NCI-H460 (cell line): ENCODE data around the gene RAD23B. TPM values are rescaled to one million over a fixed set of nuclear protein-coding genes. Genes with fewer than 3 reads are reported as not detected.

ENCODE experiments used
- DNase-seq: peaks from one replicate; pipeline ENCODE4 v3.0.0-alpha.2; 2016; ENCODE audit warnings: low read depth; ENCODE audit errors: extremely low read depth
- total RNA-seq: library from RNA; depleted of rRNA; stranded (reverse); fragments of >200 nt; shearing (Covaris generic); gene quantifications from 2 replicates; pipeline ENCODE4 v1.2.3, GENCODE V29; 2014

Gene RAD23B
- total RNA-seq, 1 experiment from 2014 or later: 133 TPM

GRCh38 chr9:107330420-107330819, 47.3 kb downstream of the RAD23B start:
- DNase-seq: no peak

DNA sequence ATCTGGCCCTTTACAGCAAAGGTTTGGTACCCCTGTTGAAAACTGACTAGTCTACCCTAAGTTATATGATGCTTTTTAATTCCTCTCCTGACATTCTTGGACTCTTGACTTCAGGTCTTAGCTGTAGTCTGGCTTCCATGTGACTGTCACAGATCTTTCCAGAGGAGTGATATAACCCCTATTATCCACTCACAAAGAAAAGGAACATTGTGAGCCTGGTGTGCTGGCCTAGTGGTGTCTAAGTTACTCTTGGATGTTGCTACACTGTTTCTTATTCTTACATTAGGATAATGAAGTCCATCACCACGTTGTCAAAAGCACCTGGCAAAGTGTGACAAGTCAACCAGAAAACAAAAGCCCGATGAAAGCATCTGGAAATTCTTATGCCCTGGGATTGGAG, 49.8 kb downstream of the RAD23B start:
- no peak for DNase-seq

DNA sequence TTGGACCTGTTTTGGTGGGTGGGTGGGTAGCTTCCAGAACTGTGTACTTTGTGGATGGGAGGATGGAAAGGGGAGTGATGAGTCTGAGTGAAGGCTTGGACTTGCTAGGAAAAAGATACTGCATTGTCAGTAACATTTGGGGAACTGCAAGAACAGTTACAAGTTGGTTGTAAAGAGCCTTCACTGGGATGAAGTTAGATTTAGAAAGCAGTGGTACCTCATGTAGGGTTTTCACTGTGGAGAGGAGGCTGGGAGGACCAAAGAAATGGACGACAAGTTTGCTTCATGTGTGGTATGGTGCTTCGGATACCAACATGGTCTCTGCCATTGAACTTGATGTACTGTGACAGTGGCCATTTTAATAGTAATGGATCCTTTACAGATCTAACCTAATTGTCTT, 50.3 kb downstream of the RAD23B start:
- no peak for DNase-seq

DNA sequence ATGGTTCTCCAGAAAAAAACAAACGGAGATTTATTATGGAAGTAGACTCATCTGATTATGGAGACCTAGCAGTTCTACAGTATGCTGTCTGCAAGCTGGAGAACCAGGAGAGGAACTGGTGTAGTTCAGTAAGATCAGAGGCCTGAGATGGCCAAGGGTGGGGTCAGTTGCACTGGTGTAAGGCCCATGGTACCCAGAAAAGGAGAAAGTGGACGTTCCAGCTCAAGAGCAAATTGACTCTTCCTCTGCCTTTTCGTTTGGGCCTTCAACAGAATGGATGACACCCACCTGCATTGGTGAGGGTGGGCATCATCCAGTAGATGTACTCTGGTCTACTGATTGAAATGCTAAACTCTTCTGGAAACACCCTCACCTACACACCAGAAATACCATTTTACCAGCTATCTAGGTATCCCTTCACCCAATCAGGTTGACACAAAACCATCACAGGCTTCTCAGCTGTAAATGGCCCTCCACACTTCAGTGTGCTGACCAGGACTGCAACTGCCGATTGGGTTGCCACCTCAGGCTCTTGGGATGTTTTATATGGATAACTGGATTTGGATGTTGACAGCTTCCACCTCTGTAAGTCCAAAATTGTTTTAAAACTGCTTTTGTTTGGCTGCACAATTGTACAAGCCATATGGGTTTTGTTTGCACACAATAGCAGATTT, 51.2 kb downstream of the RAD23B start:
- DNase-seq: no peak

DNA sequence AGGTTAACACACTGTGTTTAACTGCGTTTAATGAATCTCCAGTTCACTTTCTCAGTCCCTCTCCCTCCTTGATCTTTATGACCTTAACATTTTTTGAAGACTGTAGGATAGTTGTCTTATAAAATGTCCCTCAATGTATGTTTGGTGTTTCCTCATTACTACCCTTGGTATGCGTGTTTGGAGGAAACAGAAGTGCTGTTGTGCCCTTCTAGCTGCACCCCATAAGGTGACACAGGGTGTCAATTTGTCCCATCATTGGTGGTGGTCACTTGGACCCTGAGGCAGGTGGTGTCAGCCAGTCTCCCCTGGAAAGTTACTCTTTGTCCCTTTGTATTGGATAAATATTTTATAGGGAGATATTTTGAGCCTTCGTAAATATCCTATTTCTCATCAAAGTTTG, 52.3 kb downstream of the RAD23B start:
- DNase-seq: no peak

DNA sequence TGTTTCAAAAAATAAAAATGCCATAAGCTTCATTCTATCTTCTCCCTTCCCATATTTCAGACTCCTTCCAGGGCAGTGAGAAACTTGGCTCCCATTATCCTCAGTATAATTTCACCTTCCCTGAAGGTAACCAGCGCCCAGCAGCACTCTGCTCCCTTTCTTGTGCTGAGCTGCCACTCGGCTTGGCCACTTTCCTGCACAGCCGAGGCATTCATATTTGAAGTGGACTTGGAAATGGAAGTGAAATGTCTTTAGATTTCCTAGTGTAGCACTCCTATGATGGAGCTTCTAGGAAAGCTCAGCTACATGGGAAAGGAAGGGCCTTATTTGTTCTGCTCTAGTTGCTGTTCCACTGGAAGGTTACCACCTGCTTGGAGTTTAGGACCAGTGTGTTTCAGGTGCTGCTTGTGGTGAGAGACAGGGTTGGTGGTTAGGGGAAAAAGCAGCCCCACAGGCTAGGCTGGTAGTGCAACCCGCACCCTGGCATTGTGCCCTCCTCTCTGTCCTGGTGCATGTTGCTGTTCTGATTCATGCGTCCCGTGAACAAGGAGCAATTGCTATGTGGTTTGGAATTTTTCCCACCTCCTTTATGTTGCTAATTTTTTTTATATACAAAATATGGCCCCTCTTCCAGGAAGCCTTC, 53.8 kb downstream of the RAD23B start:
- no peak for DNase-seq

- DNase-seq: no peak
Measured at GRCh38 chr9:107337676-107338590, 54.9 kb downstream of the RAD23B start.

DNA sequence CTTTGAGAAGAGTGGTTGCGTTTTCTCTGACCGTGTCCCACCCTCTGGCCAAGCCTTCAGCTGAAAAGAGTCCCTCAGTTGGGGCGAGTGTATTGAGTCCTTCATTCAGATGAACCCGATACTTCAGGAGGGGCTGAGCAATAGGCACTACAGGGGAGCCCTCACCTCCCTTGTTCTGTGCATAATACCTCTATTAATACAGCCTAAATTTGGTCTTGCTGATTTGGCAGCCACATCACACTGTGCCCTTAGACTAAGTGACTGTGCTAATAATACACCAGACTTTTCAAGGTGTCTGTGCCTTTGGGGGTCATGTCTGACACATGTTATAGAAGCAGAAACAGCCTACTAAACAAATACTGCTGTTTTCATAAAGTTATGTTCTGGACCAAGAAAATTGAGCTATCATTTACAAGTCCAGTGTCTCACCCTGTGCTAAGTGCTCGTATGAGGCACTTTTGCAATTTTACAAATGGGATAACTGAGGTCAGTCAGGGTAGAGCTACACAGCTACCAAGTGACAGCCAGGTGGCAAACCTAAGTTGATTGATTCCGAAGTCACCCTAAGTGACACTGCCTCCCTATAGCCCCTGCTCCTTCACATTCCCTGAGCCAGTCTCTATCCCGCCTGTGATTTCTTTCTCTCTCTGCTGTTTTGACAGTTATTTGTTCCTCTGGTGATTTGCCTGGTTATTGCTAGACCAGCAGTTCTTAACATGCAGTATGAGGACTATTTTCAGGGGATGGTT, 56.0 kb downstream of the RAD23B start:
- DNase-seq: no peak

DNA sequence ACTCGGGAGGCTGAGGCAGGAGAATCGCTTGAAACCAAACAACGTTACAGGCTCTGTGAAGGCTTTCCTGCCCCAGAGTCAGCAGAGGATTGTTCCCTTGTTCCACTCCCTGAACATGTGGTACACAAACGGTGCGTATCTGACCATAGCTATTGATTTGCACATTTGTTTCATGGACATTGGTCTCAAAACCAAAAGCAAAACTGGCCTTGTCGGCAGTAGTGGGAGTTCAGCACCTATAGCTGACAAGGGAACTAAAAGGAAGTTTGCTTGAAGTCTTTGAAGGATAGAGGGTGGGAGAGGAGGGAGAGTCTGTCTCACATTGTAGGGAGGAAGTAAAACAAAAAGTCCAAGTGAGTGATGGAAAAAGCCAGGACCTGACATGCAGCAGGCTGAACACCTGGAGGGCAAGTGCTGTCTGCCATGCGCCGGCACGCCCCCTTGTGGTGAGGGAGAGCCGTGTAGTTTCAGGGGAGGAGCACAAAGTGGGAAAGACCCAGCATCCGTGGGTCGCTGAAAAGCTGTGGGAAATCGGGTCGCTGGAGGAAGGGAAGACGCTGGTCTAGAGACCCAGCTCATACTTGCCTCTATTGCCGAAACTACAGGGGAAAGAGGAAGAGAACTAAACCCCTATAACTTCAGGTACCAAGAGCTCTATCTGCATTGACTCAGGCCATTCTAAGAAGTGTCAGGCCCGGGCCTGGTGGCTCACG, 58.0 kb downstream of the RAD23B start:
- peak; percentile 66 for DNase-seq

DNA sequence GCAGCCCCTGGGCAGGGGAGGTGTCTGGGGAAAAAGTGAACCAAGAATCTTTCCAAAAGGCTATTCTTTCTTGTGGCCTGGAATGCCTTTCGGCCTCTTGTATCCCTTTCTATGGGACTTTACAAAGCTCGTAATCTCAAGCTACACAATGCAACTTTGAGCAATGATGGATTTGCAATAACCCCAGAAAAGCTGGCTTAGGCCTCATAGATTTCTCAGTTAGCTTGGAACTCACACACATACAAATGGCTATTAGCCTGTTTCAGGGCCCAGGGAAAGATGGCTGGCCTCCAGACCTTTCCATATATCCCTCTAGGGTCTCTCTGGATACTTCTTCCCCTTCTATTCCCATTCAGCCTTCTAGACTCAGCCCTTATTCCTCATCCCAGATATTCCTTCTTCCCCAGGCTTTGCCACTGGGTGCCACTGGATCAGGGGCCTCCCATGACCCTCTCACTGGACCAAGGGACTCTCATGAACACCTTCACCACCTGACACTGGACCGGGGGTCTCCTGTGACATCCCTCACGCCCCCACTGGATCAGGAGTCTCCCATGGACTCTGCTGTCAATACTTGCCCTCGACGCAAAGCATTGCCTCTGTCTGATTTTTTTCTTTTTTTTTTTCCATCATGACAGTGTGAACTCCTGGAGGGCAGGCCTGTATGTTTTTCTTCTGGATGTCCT, 59.5 kb downstream of the RAD23B start:
- DNase-seq: no peak

GRCh38 chr9:107345327-107345726, 62.2 kb downstream of the RAD23B start:
- DNase-seq: no peak

- no peak for DNase-seq
Measured at GRCh38 chr9:107348836-107349235, 65.8 kb downstream of the RAD23B start.

- DNase-seq: no peak
Measured at GRCh38 chr9:107350443-107350842, 67.4 kb downstream of the RAD23B start.

GRCh38 chr9:107351382-107352045, 68.4 kb downstream of the RAD23B start:
- no peak for DNase-seq

- DNase-seq: no peak
Measured at GRCh38 chr9:107355394-107355793, 72.3 kb downstream of the RAD23B start.

GRCh38 chr9:107358986-107359385, 75.9 kb downstream of the RAD23B start:
- DNase-seq: no peak

GRCh38 chr9:107360098-107360497, 77.0 kb downstream of the RAD23B start:
- no peak for DNase-seq

GRCh38 chr9:107361816-107362215, 78.7 kb downstream of the RAD23B start:
- DNase-seq: no peak

DNA sequence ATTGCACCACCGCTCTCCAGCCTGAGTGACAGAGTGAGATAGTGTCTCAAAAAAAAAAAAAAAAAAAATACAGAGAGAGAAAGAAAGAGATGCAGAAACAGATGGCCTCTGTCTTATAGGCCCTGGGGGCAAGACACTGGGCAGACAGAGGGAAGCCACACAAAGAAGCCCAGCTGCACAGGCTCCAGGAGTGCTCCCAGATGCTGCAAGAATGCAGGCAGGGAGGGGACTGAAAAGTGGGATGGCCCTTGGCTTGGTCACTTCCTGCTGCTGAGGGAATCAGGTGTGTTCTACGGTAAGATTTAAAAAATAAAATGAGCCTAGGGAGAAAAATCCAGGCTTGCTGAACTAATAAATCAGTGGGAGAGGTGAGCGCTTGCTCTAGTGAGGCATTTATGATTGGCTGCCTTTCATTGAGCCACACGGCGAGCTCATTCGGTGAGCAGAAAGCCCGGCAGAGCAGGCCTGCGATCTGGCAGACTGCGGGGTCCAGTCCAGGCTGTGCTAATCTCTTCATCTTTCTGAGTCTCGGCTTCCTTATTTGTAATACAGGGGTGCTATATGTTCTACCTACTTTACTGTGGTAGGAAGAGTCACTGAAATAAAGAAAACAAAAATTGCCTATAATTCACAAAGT, 80.6 kb downstream of the RAD23B start:
- no peak for DNase-seq
